NOMO-1 treated with dmso at 0.1 percent for 144 hours (cell line): ENCODE data around the gene RBFOX2.

Experiments used
- DNase-seq: peaks from one replicate; lab custom pipeline; 2025; ENCODE audit not compliant: unreplicated experiment; lab: John Stamatoyannopoulos, UW

Gene RBFOX2

GRCh38 chr22:35944458-35944857 is 84.2 kb downstream of the RBFOX2 start:
- no peak for DNase-seq

- no peak for DNase-seq
Observed at GRCh38 chr22:35940166-35940565, 88.5 kb downstream of the RBFOX2 start.

GRCh38 chr22:35938226-35938625 is 90.4 kb downstream of the RBFOX2 start:
- no peak for DNase-seq

GRCh38 chr22:35930933-35931332 is 97.7 kb downstream of the RBFOX2 start:
- peak; percentile 32 for DNase-seq

- DNase-seq: no peak
Observed at GRCh38 chr22:35928285-35928798, 100.3 kb downstream of the RBFOX2 start.

- no peak for DNase-seq
Observed at GRCh38 chr22:35923026-35923425, 105.6 kb downstream of the RBFOX2 start.

- peak; percentile 4 for DNase-seq
Observed at GRCh38 chr22:35921777-35922176, 106.8 kb downstream of the RBFOX2 start.

- no peak for DNase-seq
Observed at GRCh38 chr22:35921044-35921443, 107.6 kb downstream of the RBFOX2 start.

GRCh38 chr22:35919002-35919542 is 109.6 kb downstream of the RBFOX2 start:
- no peak for DNase-seq

GRCh38 chr22:35918456-35918855 is 110.2 kb downstream of the RBFOX2 start:
- no peak for DNase-seq

GRCh38 chr22:35917651-35918050 is 111.0 kb downstream of the RBFOX2 start:
- DNase-seq: no peak

- no peak for DNase-seq
Observed at GRCh38 chr22:35915477-35916013, 113.1 kb downstream of the RBFOX2 start.

GRCh38 chr22:35914665-35915476 is 113.8 kb downstream of the RBFOX2 start:
- peak; percentile 34 for DNase-seq

GRCh38 chr22:35914357-35914664 is 114.3 kb downstream of the RBFOX2 start:
- DNase-seq: no peak

GRCh38 chr22:35913925-35914324 is 114.7 kb downstream of the RBFOX2 start:
- DNase-seq: no peak

- DNase-seq: peak; percentile 6
Observed at GRCh38 chr22:35912658-35913057, 116.0 kb downstream of the RBFOX2 start.

GRCh38 chr22:35911877-35912276 is 116.7 kb downstream of the RBFOX2 start:
- DNase-seq: no peak

- DNase-seq: no peak
Observed at GRCh38 chr22:35910926-35911325, 117.7 kb downstream of the RBFOX2 start.

- DNase-seq: no peak
Observed at GRCh38 chr22:35910003-35910769, 118.4 kb downstream of the RBFOX2 start.

GRCh38 chr22:35905894-35906293 is 122.7 kb downstream of the RBFOX2 start:
- DNase-seq: no peak

- no peak for DNase-seq
Observed at GRCh38 chr22:35904752-35905151, 123.9 kb downstream of the RBFOX2 start.

- no peak for DNase-seq
Observed at GRCh38 chr22:35904336-35904692, 124.3 kb downstream of the RBFOX2 start.
